GM10847 (cell line): ENCODE data around the gene USP24.

ENCODE experiments used
- POLR2A ChIP-seq: IDR thresholded peaks from 2 replicates; pipeline ENCODE4 v1.6.1; 2011; ENCODE audit not compliant: insufficient read length; ENCODE audit errors: extremely low read depth

The USP24 gene

GRCh38 chr1:55062801-55063576, 152.2 kb downstream of the USP24 start:
- no peak for TF ChIP-seq POLR2A

- no peak for TF ChIP-seq POLR2A
Observed at GRCh38 chr1:55061706-55062321, 153.3 kb downstream of the USP24 start.

- no peak for TF ChIP-seq POLR2A
Observed at GRCh38 chr1:55061000-55061705, 154.0 kb downstream of the USP24 start.

GRCh38 chr1:55060133-55060999, 154.8 kb downstream of the USP24 start:
- TF ChIP-seq POLR2A = no peak

- no peak for TF ChIP-seq POLR2A
Observed at GRCh38 chr1:55059302-55060132, 155.6 kb downstream of the USP24 start.

GRCh38 chr1:55057956-55058298, 157.2 kb downstream of the USP24 start:
- no peak for TF ChIP-seq POLR2A

GRCh38 chr1:55057270-55057955, 157.8 kb downstream of the USP24 start:
- TF ChIP-seq POLR2A = no peak

GRCh38 chr1:55056632-55056992, 158.6 kb downstream of the USP24 start:
- no peak for TF ChIP-seq POLR2A

GRCh38 chr1:55055951-55056631, 159.1 kb downstream of the USP24 start:
- no peak for TF ChIP-seq POLR2A

GRCh38 chr1:55055084-55055882, 159.9 kb downstream of the USP24 start:
- no peak for TF ChIP-seq POLR2A

- no peak for TF ChIP-seq POLR2A
Observed at GRCh38 chr1:55054396-55054795, 160.8 kb downstream of the USP24 start.

GRCh38 chr1:55053265-55053954, 161.8 kb downstream of the USP24 start:
- TF ChIP-seq POLR2A = no peak
